MCF 10A (cell line): ENCODE data around the gene SRRT. TPM values are rescaled to one million over a fixed set of nuclear protein-coding genes. Genes with fewer than 3 reads are reported as not detected.
"Not testable (repeated sequence)": the region's sequence is repeated elsewhere in the genome, so short reads cannot be mapped to it uniquely, and the experiment has no call there.

Experiments
- BruUV-seq: library from RNA; stranded (reverse); fragments of 400-500 nt; replicated peaks from 2 replicates; lab custom pipeline; 2021; lab: Mats Ljungman, UMichigan
- CTCF ChIA-PET: fragments of 300-600 bp; sonication (Branson Sonifier 250); formaldehyde crosslinking; extraction: SDS; loops from one replicate; lab custom pipeline; 2021; ENCODE audit warnings: antibody characterized with exemption, inconsistent platforms; lab: Yijun Ruan, JAX
- POLR2A ChIA-PET: fragments of 300-600, 350-650 bp; sonication (Branson Sonifier 250); formaldehyde crosslinking; extraction: SDS; loops from one replicate; lab custom pipeline; 2020; ENCODE audit warnings: antibody characterized with exemption, inconsistent platforms; lab: Yijun Ruan, JAX
- DNase-seq: peaks from one replicate; pipeline ENCODE4 v3.0.0-alpha.2; 2018; ENCODE audit not compliant: unreplicated experiment
- H3K27ac Mint-ChIP-seq: one replicate; pipeline ENCODE4 v1.8.0; 2022; ENCODE audit warnings: mild to moderate bottlenecking, low read depth, mixed read lengths; ENCODE audit not compliant: unreplicated experiment
- H3K27me3 Mint-ChIP-seq: one replicate; pipeline ENCODE4 v1.8.0; 2022; ENCODE audit warnings: mixed read lengths; ENCODE audit not compliant: insufficient read depth, unreplicated experiment
- H3K36me3 Mint-ChIP-seq: one replicate; pipeline ENCODE4 v1.8.0; 2022; ENCODE audit warnings: mild to moderate bottlenecking, moderate library complexity, mixed read lengths; ENCODE audit not compliant: insufficient read depth, unreplicated experiment
- H3K4me1 Mint-ChIP-seq: one replicate; pipeline ENCODE4 v1.8.0; 2022; ENCODE audit warnings: mixed read lengths; ENCODE audit not compliant: insufficient read depth, unreplicated experiment
- H3K4me3 Mint-ChIP-seq: one replicate; pipeline ENCODE4 v1.8.0; 2022; ENCODE audit warnings: mild to moderate bottlenecking, moderate library complexity, mixed read lengths; ENCODE audit not compliant: unreplicated experiment
- H3K9me3 Mint-ChIP-seq: one replicate; pipeline ENCODE4 v1.8.0; 2022; ENCODE audit warnings: mixed read lengths; ENCODE audit not compliant: unreplicated experiment
- CTCF ChIP-seq: fragments of 200-600 bp; IDR thresholded peaks from one replicate; pipeline ENCODE4 v1.8.0; 2022; ENCODE audit warnings: antibody characterized with exemption, mild to moderate bottlenecking; ENCODE audit not compliant: unreplicated experiment
- intact Hi-C: fragments of 100-400 bp; cut with micrococcal nuclease; formaldehyde crosslinking; loops from 2 replicates; pipeline ENCODE4 v1.14.1; 2022
- total RNA-seq: library from RNA; stranded (reverse); gene quantifications from 2 replicates; pipeline ENCODE4 v1.2.3, GENCODE V29; 2022

SRRT gene
- total RNA-seq, 1 experiment from 2014 or later, result 111 TPM

- H3K4me3 Mint-ChIP-seq, result peak within 1 kb of the TSS; percentile 90
- H3K4me1 Mint-ChIP-seq, result peaks cover 6% of the 10 kb centered on the region
- peak; percentile 95 for TF ChIP-seq CTCF
- no peaks in the 10 kb centered on the region for H3K27me3 Mint-ChIP-seq
- CTCF ChIA-PET, result interaction anchor here (0.6 to 3.7 kb wide), 33 partner anchors 10 to 415 kb away, joined by 3 to 49 read pairs (median 4); partner anchors contain the start of genes EPHB4, EPO, POP7 and PPP1R35
- POLR2A ChIA-PET, result interaction anchor here (0.6 to 3.8 kb wide), 30 partner anchors 10 to 423 kb away, joined by 3 to 53 read pairs (median 5); partner anchors contain the start of genes EPHB4, EPO, FBXO24 and GIGYF1
- H3K9me3 Mint-ChIP-seq, result no peaks in the 10 kb centered on the region
- DNase-seq, result peak; percentile 90
- intact Hi-C loops, result loop anchor here (1.0 kb wide), 4 partner anchors 25 to 147 kb away; partner anchors contain the start of genes EPHB4 and EPO
- H3K27ac Mint-ChIP-seq, result peak within 1 kb of the TSS; percentile 22
- BruUV-seq, result TSS peak; percentile 53
- peaks cover 12% of the 10 kb centered on the region for H3K36me3 Mint-ChIP-seq
Measured at GRCh38 chr7:100852048-100852872, 22.6 kb upstream of the SRRT start, which contains the start of gene SLC12A9. Gene SLC12A9 (plus strand): TSS chr7:100852713. CDS start chr7:100854198, 1,485 bp downstream.

DNA sequence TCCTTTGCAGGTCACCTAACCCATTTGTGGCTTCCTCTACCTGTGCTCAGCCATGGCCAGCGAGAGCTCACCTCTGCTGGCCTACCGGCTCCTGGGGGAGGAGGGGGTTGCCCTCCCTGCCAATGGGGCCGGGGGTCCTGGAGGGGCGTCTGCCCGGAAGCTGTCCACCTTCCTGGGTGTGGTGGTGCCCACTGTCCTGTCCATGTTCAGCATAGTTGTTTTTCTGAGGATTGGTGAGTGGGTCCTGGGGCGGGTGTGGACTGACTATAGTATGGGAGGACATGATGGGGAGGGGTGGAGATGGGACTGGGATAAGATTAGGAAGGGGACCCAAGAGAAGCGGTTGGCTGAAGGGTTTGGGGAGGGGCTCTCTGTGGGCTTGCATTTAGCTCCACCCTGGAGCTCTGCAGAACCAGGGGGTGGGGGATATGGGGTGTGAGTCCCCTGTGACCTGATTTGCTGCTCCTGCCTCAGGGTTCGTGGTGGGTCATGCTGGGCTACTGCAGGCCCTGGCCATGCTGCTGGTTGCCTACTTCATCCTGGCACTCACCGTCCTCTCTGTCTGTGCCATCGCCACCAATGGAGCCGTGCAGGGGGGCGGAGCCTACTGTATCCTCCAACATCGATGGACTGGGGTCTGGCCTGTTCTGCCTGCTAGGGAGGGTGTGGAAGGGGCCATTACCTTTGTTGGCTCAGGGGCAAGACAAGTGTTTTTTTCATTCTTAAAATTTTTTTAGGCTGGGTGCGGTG is 20.6 kb upstream of the SRRT start:
- H3K4me3 Mint-ChIP-seq, result peak overlapping the region; percentile 90
- peaks cover 17% of the 10 kb centered on the region for H3K36me3 Mint-ChIP-seq
- H3K27me3 Mint-ChIP-seq, result no peaks in the 10 kb centered on the region
- H3K4me1 Mint-ChIP-seq, result peaks cover 6% of the 10 kb centered on the region
- H3K27ac Mint-ChIP-seq, result no peak overlapping the region
- intact Hi-C loops, result no loop called here
- DNase-seq, result no peak
- ChIA-PET CTCF (interaction anchor here (0.6 to 3.4 kb wide), 6 partner anchors 10 to 290 kb away, joined by 3 to 30 read pairs (median 4); partner anchors contain the start of gene POP7), POLR2A (interaction anchor here (0.5 to 1.3 kb wide), 5 partner anchors 21 to 183 kb away, joined by 3 read pairs; partner anchors contain the start of gene UFSP1)
- BruUV-seq, result no TSS peak
- no peak for TF ChIP-seq CTCF
- no peaks in the 10 kb centered on the region for H3K9me3 Mint-ChIP-seq

DNA sequence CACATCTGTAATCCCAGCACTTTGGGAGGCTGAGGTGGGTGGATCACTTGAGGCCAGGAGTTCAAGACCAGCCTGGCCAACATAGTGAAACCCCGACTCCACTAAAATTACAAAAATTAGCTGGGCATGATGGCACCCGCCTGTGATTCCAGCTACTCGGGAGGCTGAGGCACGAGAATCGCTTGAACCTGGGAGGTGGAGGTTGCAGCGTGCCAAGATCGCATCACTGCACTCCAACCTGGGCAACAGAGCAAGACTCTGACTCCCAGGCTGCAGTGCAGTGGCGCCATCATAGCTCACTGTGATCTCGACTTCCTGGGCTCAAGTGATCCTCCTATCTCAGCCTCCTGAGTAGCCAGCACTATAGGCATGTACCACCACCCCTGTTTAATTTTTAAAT is 20.0 kb upstream of the SRRT start:
- ChIA-PET POLR2A (interaction anchor here (0.6 to 1.0 kb wide), 3 partner anchors 12 to 182 kb away, joined by 3 read pairs; partner anchors contain the start of gene TRIP6), CTCF (interaction anchor here (0.6 to 2.0 kb wide), 4 partner anchors 9 to 158 kb away, joined by 3 to 11 read pairs (median 4); partner anchors contain the start of gene POP7)
- intact Hi-C loops, result not testable (repeated sequence)

GRCh38 chr7:100855515-100855914 is 19.4 kb upstream of the SRRT start:
- CTCF ChIA-PET, result interaction anchor here (1.4 to 2.0 kb wide), 2 partner anchors 130 to 150 kb away, joined by 5 to 11 read pairs; partner anchors contain the start of gene POP7
- Mint-ChIP-seq H3K36me3 (peaks cover 26% of the 10 kb centered on the region), H3K4me3 (no peak overlapping the region), H3K27me3 (no peaks in the 10 kb centered on the region), H3K27ac (no peak overlapping the region), H3K9me3 (no peaks in the 10 kb centered on the region), H3K4me1 (peaks cover 6% of the 10 kb centered on the region)
- DNase-seq, result no peak
- TF ChIP-seq CTCF, result no peak
- POLR2A ChIA-PET, result interaction anchor here (0.6 kb wide), 1 partner anchor 12 kb away, joined by 3 read pairs; the partner anchor contains the start of gene TRIP6
- intact Hi-C loops, result no loop called here
- BruUV-seq, result no TSS peak

More for the DNA sequence above, 20.0 kb upstream of the SRRT start:
- H3K4me3 Mint-ChIP-seq, BruUV-seq, H3K27me3 Mint-ChIP-seq, H3K4me1 Mint-ChIP-seq, H3K9me3 Mint-ChIP-seq, DNase-seq, H3K27ac Mint-ChIP-seq: not testable (repeated sequence)
- peaks cover 20% of the 10 kb centered on the region for H3K36me3 Mint-ChIP-seq
